ENCODE measurements around the gene C12orf43. TPM values are rescaled to one million over a fixed set of nuclear protein-coding genes. Genes with fewer than 3 reads are reported as not detected.

C12orf43 gene
- total RNA-seq, 1 experiment from 2014 or later, result 21.8 TPM

Other genes with a start within 250 kb of the C12orf43 start
- 5.4 and 7.1 TPM in 2 replicates for gene SPPL3, start 112.1 kb downstream of the C12orf43 start, total RNA-seq (2014; rRNA removed; shearing (Covaris generic))
- not detected in 2 replicates for gene HNF1A, start 37.9 kb downstream of the C12orf43 start, total RNA-seq (2014; rRNA removed; shearing (Covaris generic))
- gene OASL, start 22.8 kb upstream of the C12orf43 start, total RNA-seq (2014; rRNA removed; shearing (Covaris generic)), result 29.6 and 38.7 TPM in 2 replicates
- 0.57 and 1.3 TPM in 2 replicates for gene P2RX7, start 116.4 kb upstream of the C12orf43 start, total RNA-seq (2014; rRNA removed; shearing (Covaris generic))
- 7.8 and 11.7 TPM in 2 replicates for gene P2RX4, start 193.6 kb upstream of the C12orf43 start, total RNA-seq (2014; rRNA removed; shearing (Covaris generic))

All from Daoy (cell line).